ENCODE data around the gene CORT. TPM values are rescaled to one million over a fixed set of nuclear protein-coding genes. Genes with fewer than 3 reads are reported as not detected.

CORT gene
- polyA plus RNA-seq, 1 donor from 2014 or later, result 0.81 TPM

DNA sequence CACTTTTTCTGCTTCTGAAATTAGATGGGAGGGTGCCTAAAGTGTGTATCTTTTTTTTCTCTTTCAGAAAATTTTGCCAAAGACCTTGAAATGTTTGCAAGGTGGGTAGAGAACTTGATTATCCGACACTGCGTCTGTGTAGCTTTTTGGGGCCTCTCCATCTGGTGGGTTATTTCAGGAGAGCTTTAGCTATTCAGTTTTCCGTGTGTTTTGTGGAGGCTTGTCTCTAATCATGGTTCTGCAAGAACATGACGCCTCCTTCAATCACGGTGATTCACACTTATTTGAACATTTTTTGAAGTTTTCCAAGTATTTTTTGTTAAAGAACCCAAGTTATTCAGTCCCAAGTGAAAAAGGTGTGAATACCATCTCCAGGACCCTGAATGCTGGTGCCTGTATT lies 15.2 kb upstream of the CORT start:
- no peak overlapping the region for H2AFZ ChIP-seq (ENCODE audit: low read depth, low read length)
- H3K9me2 ChIP-seq (ENCODE audit: insufficient read depth, low read length), result no peaks in the 10 kb centered on the region
- TF ChIP-seq SMC3 (conservative IDR thresholded peaks at IDR 0.05; ENCODE audit: poor library complexity) (no peak), POLR2AphosphoS5 (IDR thresholded peaks at IDR 0.05) (no peak), EP300 (conservative IDR thresholded peaks at IDR 0.05; ENCODE audit: poor library complexity, severe bottlenecking) (no peak), MXI1 (conservative IDR thresholded peaks at IDR 0.05; ENCODE audit: poor library complexity, severe bottlenecking) (no peak), TAF1 (IDR thresholded peaks at IDR 0.05; ENCODE audit: low read depth) (no peak), REST (IDR thresholded peaks at IDR 0.05; ENCODE audit: borderline replicate concordance) (no peak)
- no peak overlapping the region for H3K9ac ChIP-seq (ENCODE audit: low read length)
- no peak overlapping the region for H3K4me3 ChIP-seq (ENCODE audit: low read length)
- H3F3A ChIP-seq (ENCODE audit: insufficient read depth, low read length, poor library complexity, severe bottlenecking), result no peaks in the 10 kb centered on the region
- peaks cover 5% of the 10 kb centered on the region for H3K79me2 ChIP-seq (replicated peaks; ENCODE audit: insufficient read depth, low read length)
- H3K27me3 ChIP-seq (ENCODE audit: insufficient read depth, low read depth, low read length), result no peaks in the 10 kb centered on the region
- H4K20me1 ChIP-seq (ENCODE audit: insufficient read depth), result no peaks in the 10 kb centered on the region
- no peaks in the 10 kb centered on the region for H3K36me3 ChIP-seq (ENCODE audit: insufficient read depth, low read length)
- no peaks in the 10 kb centered on the region for H3K9me3 ChIP-seq (ENCODE audit: low read length)
- H3K4me2 ChIP-seq (ENCODE audit: low read length), result no peak overlapping the region
- H3K27ac ChIP-seq (ENCODE audit: low read length), result no peak overlapping the region

GRCh38 chr1:10437052-10437451 lies 12.8 kb upstream of the CORT start:
- no peak overlapping the region for H3K4me3 ChIP-seq (ENCODE audit: low read length)
- H3K79me2 ChIP-seq (replicated peaks; ENCODE audit: insufficient read depth, low read length), result no peaks in the 10 kb centered on the region
- H3K9ac ChIP-seq (ENCODE audit: low read length), result no peak overlapping the region
- H3F3A ChIP-seq (ENCODE audit: insufficient read depth, low read length, poor library complexity, severe bottlenecking), result no peaks in the 10 kb centered on the region
- H3K9me3 ChIP-seq (ENCODE audit: low read length), result no peaks in the 10 kb centered on the region
- no peaks in the 10 kb centered on the region for H4K20me1 ChIP-seq (ENCODE audit: insufficient read depth)
- H3K36me3 ChIP-seq (ENCODE audit: insufficient read depth, low read length), result no peaks in the 10 kb centered on the region
- no peaks in the 10 kb centered on the region for H3K9me2 ChIP-seq (ENCODE audit: insufficient read depth, low read length)
- no peak overlapping the region for H2AFZ ChIP-seq (ENCODE audit: low read depth, low read length)
- H3K27me3 ChIP-seq (ENCODE audit: insufficient read depth, low read depth, low read length), result no peaks in the 10 kb centered on the region
- H3K4me2 ChIP-seq (ENCODE audit: low read length), result no peak overlapping the region
- TF ChIP-seq MXI1 (conservative IDR thresholded peaks at IDR 0.05; ENCODE audit: poor library complexity, severe bottlenecking), result no peak
- TF ChIP-seq REST (IDR thresholded peaks at IDR 0.05; ENCODE audit: borderline replicate concordance), result no peak
- no peak overlapping the region for H3K27ac ChIP-seq (ENCODE audit: low read length)

GRCh38 chr1:10438677-10439163 lies 11.1 kb upstream of the CORT start:
- H3K9me2 ChIP-seq (ENCODE audit: insufficient read depth, low read length), result no peaks in the 10 kb centered on the region
- no peaks in the 10 kb centered on the region for H3K79me2 ChIP-seq (replicated peaks; ENCODE audit: insufficient read depth, low read length)
- no peak overlapping the region for H2AFZ ChIP-seq (ENCODE audit: low read depth, low read length)
- H3K4me2 ChIP-seq (ENCODE audit: low read length), result no peak overlapping the region
- H3K4me3 ChIP-seq (ENCODE audit: low read length), result no peak overlapping the region
- H3K27ac ChIP-seq (ENCODE audit: low read length), result no peak overlapping the region
- TF ChIP-seq EZH2 (IDR thresholded peaks at IDR 0.05; ENCODE audit: borderline replicate concordance, insufficient read depth, low read length, poor library complexity, severe bottlenecking) (no peak), EP300 (conservative IDR thresholded peaks at IDR 0.05; ENCODE audit: poor library complexity, severe bottlenecking) (no peak), REST (IDR thresholded peaks at IDR 0.05; ENCODE audit: borderline replicate concordance) (no peak), MXI1 (conservative IDR thresholded peaks at IDR 0.05; ENCODE audit: poor library complexity, severe bottlenecking) (no peak), POLR2AphosphoS5 (IDR thresholded peaks at IDR 0.05) (no peak), RAD21 (conservative IDR thresholded peaks at IDR 0.05) (no peak), CTCF (IDR thresholded peaks at IDR 0.05; ENCODE audit: poor library complexity, severe bottlenecking) (no peak), SMC3 (conservative IDR thresholded peaks at IDR 0.05; ENCODE audit: poor library complexity) (no peak), TAF1 (IDR thresholded peaks at IDR 0.05; ENCODE audit: low read depth) (no peak)
- H3F3A ChIP-seq (ENCODE audit: insufficient read depth, low read length, poor library complexity, severe bottlenecking), result no peaks in the 10 kb centered on the region
- no peaks in the 10 kb centered on the region for H3K36me3 ChIP-seq (ENCODE audit: insufficient read depth, low read length)
- no peaks in the 10 kb centered on the region for H3K27me3 ChIP-seq (ENCODE audit: insufficient read depth, low read depth, low read length)
- no peaks in the 10 kb centered on the region for H4K20me1 ChIP-seq (ENCODE audit: insufficient read depth)
- no peaks in the 10 kb centered on the region for H3K9me3 ChIP-seq (ENCODE audit: low read length)
- H3K9ac ChIP-seq (ENCODE audit: low read length), result no peak overlapping the region

Data from neural cell (in vitro differentiated cells).